Memory B cell (primary cell): ENCODE results near the gene TSC22D3.
"Not testable (repeated sequence)": the region's sequence is repeated elsewhere in the genome, so short reads cannot be mapped to it uniquely, and the experiment has no call there.

ENCODE experiments used
- ATAC-seq: fragments of 150-1000 bp; cut with Tn5 transposase; 2 replicates; pipeline ENCODE4 v1.10.0; 2021; ENCODE audit warnings: low read depth, mild to moderate bottlenecking, moderate library complexity
- DNase-seq, 2 donors: peaks; one replicate each; pipeline ENCODE4 v3.0.0; 2022; ENCODE audit warnings: low spot score in 2 of 2
- H3K27ac Mint-ChIP-seq: one replicate; pipeline ENCODE4 v1.8.0; 2022; ENCODE audit warnings: mild to moderate bottlenecking, moderate library complexity, mixed read lengths
- H3K27me3 Mint-ChIP-seq: one replicate; pipeline ENCODE4 v1.8.0; 2022; ENCODE audit warnings: mixed read lengths
- H3K36me3 Mint-ChIP-seq: one replicate; pipeline ENCODE4 v1.8.0; 2022; ENCODE audit warnings: mild to moderate bottlenecking, mixed read lengths
- H3K4me1 Mint-ChIP-seq: one replicate; pipeline ENCODE4 v1.8.0; 2022; ENCODE audit warnings: mixed read lengths
- H3K4me3 Mint-ChIP-seq: one replicate; pipeline ENCODE4 v1.8.0; 2022; ENCODE audit warnings: mild to moderate bottlenecking, moderate library complexity, mixed read lengths
- H3K9me3 Mint-ChIP-seq: one replicate; pipeline ENCODE4 v1.8.0; 2022; ENCODE audit warnings: mixed read lengths

TSC22D3 gene

DNA sequence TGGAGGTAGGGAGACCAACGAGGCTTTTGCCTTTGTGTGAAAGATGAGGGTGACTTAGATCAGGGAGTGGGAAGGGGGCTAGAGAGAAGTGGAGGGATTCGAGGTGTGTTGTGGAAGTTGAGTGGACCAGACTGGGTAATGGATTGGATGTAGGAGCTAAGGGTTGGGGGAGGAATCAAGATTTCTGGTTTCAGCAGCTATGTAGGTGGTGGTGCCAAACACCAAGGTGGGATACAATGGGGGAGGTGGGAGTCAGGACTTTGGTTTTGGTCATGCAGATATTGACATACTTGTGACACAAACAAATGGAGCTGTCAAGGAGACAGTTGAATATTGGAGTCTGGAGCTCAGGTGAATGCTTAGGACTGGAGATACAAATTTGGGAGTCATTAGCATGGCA, 71.0 kb downstream of the TSC22D3 start:
- Mint-ChIP-seq H3K9me3 (peaks cover 1% of the 10 kb centered on the region), H3K27me3 (no peaks in the 10 kb centered on the region), H3K36me3 (no peaks in the 10 kb centered on the region), H3K27ac (peak overlapping the region; percentile 18), H3K4me3 (no peak overlapping the region), H3K4me1 (peaks cover 42% of the 10 kb centered on the region)
- ATAC-seq (no peak), DNase-seq (no peak)

- H3K27ac Mint-ChIP-seq: peak overlapping the region; percentile 18
- DNase-seq: no peak
- no peak overlapping the region for H3K4me3 Mint-ChIP-seq
These were observed 71.4 kb downstream of the TSC22D3 start for GRCh38 chrX:107704181-107704580.

DNA sequence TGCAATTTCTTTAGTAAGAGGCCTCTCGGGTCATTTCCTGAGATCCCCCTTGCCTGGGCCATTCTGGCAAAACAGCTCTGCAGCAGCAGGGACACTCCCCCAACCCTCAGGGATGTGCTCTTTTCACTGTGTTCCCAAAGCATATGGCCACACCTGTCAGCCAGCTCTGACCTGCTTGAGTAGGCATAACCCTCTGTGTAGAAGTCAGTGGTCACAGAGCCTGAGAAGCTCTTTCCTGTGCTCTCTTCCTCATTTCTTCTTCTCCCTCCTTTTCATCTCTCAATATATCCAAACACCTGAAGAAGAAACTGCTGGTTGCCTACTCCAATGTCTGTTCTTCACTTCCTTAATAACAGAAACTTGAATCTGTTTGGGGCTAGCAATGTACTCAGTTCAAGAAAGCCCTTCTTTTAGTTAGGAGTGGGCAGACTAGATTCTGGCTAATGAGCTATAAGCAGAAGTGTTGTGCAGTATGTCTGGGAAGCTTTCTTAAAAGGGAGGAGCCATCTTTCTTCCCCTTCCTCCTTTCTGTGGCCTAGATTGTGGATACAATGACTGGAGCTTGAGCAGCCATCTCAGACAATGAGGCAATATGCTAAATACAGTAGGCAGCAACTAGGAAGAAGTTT, 74.0 kb downstream of the TSC22D3 start:
- Mint-ChIP-seq H3K4me3 (peak overlapping the region; percentile 50), H3K27ac (peak overlapping the region; percentile 61), H3K27me3 (no peaks in the 10 kb centered on the region), H3K9me3 (no peaks in the 10 kb centered on the region), H3K36me3 (no peaks in the 10 kb centered on the region), H3K4me1 (peaks cover 35% of the 10 kb centered on the region)
- peak; percentile 84 for ATAC-seq
- DNase-seq: no peak

More at GRCh38 chrX:107704181-107704580, 71.4 kb downstream of the TSC22D3 start:
- H3K27me3 Mint-ChIP-seq: no peaks in the 10 kb centered on the region
- H3K4me1 Mint-ChIP-seq: peaks cover 43% of the 10 kb centered on the region
- peaks cover 1% of the 10 kb centered on the region for H3K9me3 Mint-ChIP-seq
- H3K36me3 Mint-ChIP-seq: no peaks in the 10 kb centered on the region
- no peak for ATAC-seq

GRCh38 chrX:107700790-107701189, 74.8 kb downstream of the TSC22D3 start:
- Mint-ChIP-seq H3K4me3 (no peak overlapping the region), H3K36me3 (no peaks in the 10 kb centered on the region), H3K27me3 (no peaks in the 10 kb centered on the region), H3K4me1 (peaks cover 31% of the 10 kb centered on the region), H3K27ac (peak overlapping the region; percentile 78), H3K9me3 (no peaks in the 10 kb centered on the region)
- DNase-seq (no peak), ATAC-seq (no peak)

DNA sequence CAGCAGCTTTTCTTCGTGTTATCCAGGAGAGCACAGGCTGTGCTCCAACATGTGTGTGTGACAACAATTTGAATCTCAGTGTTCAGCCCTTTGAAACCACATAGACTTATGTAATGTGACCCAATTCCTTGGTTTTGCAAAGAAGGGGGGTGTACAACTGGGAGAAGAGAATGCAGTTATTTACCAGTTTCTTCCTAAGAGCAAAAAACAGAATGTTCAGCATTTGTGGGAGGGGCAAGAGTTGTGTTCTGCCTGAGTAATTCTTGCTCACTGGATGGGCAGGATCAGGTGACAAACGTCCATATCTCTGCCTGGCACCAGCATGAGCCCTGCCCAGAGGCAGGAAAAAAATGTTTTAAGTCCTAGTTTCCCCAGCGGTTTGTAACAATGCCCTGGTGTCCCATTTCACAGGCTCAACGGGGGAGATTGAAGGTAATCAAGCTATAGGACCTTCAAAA, 75.2 kb downstream of the TSC22D3 start:
- H3K9me3 Mint-ChIP-seq: no peaks in the 10 kb centered on the region
- peaks cover 31% of the 10 kb centered on the region for H3K4me1 Mint-ChIP-seq
- H3K27ac Mint-ChIP-seq: peak overlapping the region; percentile 78
- H3K27me3 Mint-ChIP-seq: no peaks in the 10 kb centered on the region
- ATAC-seq: no peak
- no peak overlapping the region for H3K4me3 Mint-ChIP-seq
- DNase-seq: no peak
- H3K36me3 Mint-ChIP-seq: no peaks in the 10 kb centered on the region

- H3K4me1 Mint-ChIP-seq: peaks cover 30% of the 10 kb centered on the region
- ATAC-seq: no peak
- H3K4me3 Mint-ChIP-seq: no peak overlapping the region
- DNase-seq: no peak
- H3K9me3 Mint-ChIP-seq: no peaks in the 10 kb centered on the region
- no peaks in the 10 kb centered on the region for H3K27me3 Mint-ChIP-seq
- no peaks in the 10 kb centered on the region for H3K36me3 Mint-ChIP-seq
- H3K27ac Mint-ChIP-seq: peak overlapping the region; percentile 78
These were observed 76.0 kb downstream of the TSC22D3 start for GRCh38 chrX:107699616-107700015.

DNA sequence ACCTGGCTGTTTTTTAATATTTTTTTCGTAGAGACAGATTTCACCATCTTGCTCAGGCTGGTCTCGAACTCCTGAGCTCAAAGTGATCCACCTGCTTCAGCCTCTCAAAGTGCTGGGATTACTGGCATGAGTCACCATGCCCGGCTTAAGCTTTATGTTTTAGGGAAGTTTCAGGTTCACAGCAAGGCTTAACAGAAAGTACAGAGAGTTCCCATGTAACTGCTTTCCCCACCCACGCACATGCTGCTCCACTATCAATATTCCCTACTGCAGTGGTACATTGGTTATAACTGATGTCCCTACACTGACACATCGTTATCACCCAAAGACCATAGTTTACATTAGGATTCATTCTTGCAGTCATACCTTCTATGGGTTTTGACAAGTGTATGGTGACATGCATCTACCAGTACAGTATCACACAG, 84.6 kb downstream of the TSC22D3 start:
- no peak overlapping the region for H3K27ac Mint-ChIP-seq
- no peaks in the 10 kb centered on the region for H3K9me3 Mint-ChIP-seq
- peaks cover 17% of the 10 kb centered on the region for H3K4me1 Mint-ChIP-seq
- DNase-seq (no peak), ATAC-seq (no peak)
- no peaks in the 10 kb centered on the region for H3K27me3 Mint-ChIP-seq
- H3K4me3 Mint-ChIP-seq: no peak overlapping the region
- no peaks in the 10 kb centered on the region for H3K36me3 Mint-ChIP-seq

GRCh38 chrX:107687445-107687844, 88.1 kb downstream of the TSC22D3 start:
- DNase-seq (no peak), ATAC-seq (no peak)
- no peaks in the 10 kb centered on the region for H3K9me3 Mint-ChIP-seq
- no peaks in the 10 kb centered on the region for H3K36me3 Mint-ChIP-seq
- H3K27ac Mint-ChIP-seq: no peak overlapping the region
- H3K4me3 Mint-ChIP-seq: no peak overlapping the region
- H3K27me3 Mint-ChIP-seq: no peaks in the 10 kb centered on the region
- H3K4me1 Mint-ChIP-seq: peaks cover 17% of the 10 kb centered on the region

GRCh38 chrX:107686792-107687191, 88.8 kb downstream of the TSC22D3 start:
- DNase-seq (no peak), ATAC-seq (no peak)
- Mint-ChIP-seq H3K9me3 (no peaks in the 10 kb centered on the region), H3K27ac (no peak overlapping the region), H3K4me1 (peaks cover 17% of the 10 kb centered on the region), H3K36me3 (no peaks in the 10 kb centered on the region), H3K27me3 (no peaks in the 10 kb centered on the region), H3K4me3 (no peak overlapping the region)

DNA sequence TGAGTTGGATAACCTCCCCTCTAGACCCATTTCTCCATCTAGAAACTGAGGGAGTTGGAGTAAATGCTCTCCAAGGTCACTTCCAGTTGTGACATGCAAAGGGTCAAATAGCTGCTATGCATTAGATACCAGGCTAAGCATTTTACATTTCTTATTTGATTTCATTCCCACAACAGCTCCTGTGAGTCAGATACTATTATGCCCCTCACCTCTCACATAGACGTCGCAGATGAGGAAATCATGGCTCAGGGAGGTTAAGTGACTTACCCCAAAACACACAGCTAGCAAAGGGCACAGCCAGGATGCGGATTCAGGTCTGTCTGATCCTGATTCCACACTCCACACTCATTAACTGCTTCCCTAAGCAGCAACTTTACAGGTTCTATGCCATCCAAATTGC, 89.6 kb downstream of the TSC22D3 start:
- Mint-ChIP-seq H3K4me1 (peaks cover 12% of the 10 kb centered on the region), H3K4me3 (no peak overlapping the region), H3K27ac (no peak overlapping the region), H3K36me3 (no peaks in the 10 kb centered on the region), H3K27me3 (no peaks in the 10 kb centered on the region), H3K9me3 (no peaks in the 10 kb centered on the region)
- no peak for ATAC-seq
- DNase-seq: no peak

- not testable (repeated sequence) for DNase-seq, H3K9me3 Mint-ChIP-seq, H3K27ac Mint-ChIP-seq, H3K4me3 Mint-ChIP-seq, H3K36me3 Mint-ChIP-seq, H3K27me3 Mint-ChIP-seq, ATAC-seq
- peaks cover 16% of the 10 kb centered on the region for H3K4me1 Mint-ChIP-seq
These were observed 90.0 kb downstream of the TSC22D3 start for GRCh38 chrX:107685586-107685985.

DNA sequence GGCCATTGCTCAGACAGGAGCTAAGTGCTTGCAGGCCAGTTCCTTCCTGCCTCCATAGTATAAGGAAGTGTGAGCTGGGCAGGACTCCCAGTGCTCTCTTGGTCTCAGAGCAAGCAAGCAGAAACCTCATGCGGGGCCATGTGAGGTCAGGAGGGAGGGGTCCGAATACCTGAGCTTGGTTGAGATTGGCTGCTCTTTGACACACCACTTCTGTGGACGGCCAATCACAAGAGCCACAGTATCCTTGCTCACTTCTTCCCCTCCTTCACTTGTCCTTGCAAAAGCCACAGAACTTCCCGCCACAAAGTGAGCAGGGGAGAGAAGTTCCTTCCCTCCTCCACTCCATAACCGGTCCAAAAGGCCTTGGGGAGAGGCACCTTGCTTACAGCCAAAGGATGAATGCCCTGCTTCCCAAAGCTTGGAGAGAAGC, 90.6 kb downstream of the TSC22D3 start:
- no peak for DNase-seq
- Mint-ChIP-seq H3K36me3 (no peaks in the 10 kb centered on the region), H3K4me3 (no peak overlapping the region), H3K9me3 (no peaks in the 10 kb centered on the region), H3K27ac (no peak overlapping the region), H3K27me3 (no peaks in the 10 kb centered on the region), H3K4me1 (peaks cover 16% of the 10 kb centered on the region)
- no peak for ATAC-seq

GRCh38 chrX:107683931-107684330, 91.7 kb downstream of the TSC22D3 start:
- Mint-ChIP-seq H3K27me3 (no peaks in the 10 kb centered on the region), H3K4me1 (peaks cover 16% of the 10 kb centered on the region), H3K27ac (no peak overlapping the region), H3K9me3 (no peaks in the 10 kb centered on the region), H3K4me3 (no peak overlapping the region), H3K36me3 (no peaks in the 10 kb centered on the region)
- ATAC-seq: no peak
- no peak for DNase-seq

DNA sequence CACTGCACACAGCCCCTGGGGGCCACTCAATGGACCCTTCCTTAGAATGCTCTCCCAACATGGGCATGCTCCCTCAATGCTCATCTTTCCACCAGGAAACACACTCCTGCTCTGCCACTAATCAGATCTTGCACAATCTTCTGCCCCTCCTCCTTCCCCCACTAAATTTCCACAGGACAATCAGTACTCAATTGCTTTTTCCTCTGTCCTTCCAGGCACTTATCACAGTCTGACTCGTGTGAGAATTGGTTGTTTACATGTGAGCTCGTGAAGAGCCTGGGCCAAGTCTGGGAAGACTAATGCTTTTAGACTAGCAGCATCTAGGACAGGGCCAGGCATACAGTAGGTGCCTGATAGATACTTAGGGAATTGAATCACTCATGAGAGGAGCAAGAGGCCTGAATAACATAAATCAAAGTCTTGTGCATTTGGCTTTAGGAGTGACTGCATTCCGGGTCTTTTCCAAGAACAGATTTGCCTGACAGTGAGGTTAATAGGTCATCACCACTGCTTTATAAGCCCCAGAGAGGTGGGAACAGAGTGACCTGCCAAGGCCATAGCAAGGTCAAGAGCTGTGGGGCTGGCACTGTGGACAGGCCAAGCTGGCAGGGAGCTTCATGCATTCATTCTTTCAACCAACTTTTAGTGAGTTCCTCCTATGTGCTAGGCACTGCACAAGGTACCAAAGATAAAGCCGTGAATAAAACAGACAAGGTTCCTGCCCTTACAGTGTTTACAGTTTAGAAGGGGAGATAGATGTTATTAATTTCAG, 92.3 kb downstream of the TSC22D3 start:
- Mint-ChIP-seq H3K27ac (no peak overlapping the region), H3K27me3 (no peaks in the 10 kb centered on the region), H3K4me1 (peaks cover 19% of the 10 kb centered on the region), H3K9me3 (no peaks in the 10 kb centered on the region), H3K36me3 (no peaks in the 10 kb centered on the region), H3K4me3 (no peak overlapping the region)
- DNase-seq: no peak
- ATAC-seq: no peak
